GM12874 (cell line): ENCODE measurements around the gene STAG1.

Experiments
- TF ChIP-seq, protein P1 (sequence below): IDR thresholded peaks from 2 replicates; pipeline ENCODE4 v1.5.1; 2011; ENCODE audit warnings: low read depth, mild to moderate bottlenecking, control low read depth, low read length, moderate library complexity; ENCODE audit not compliant: insufficient read depth

The STAG1 gene

DNA sequence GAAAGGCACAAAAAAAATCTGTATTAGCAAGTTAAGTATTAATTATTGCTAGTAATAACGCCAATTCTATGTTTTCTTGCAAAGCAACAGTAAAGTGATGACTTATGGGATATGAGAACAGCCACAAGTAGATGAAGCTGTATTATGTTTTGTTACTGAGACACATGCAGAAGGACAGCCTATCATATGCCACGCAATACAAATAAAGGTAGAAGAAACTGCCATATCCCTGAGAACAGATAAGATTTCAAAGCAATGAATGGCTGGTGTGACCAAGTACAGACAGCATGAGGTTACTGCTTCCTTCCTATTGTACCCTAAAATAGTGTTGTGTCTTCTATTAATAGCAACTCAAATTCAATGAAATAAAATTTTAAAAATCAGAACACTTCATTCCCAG lies 26.7 kb downstream of the STAG1 start:
- TF ChIP-seq, protein P1, sequence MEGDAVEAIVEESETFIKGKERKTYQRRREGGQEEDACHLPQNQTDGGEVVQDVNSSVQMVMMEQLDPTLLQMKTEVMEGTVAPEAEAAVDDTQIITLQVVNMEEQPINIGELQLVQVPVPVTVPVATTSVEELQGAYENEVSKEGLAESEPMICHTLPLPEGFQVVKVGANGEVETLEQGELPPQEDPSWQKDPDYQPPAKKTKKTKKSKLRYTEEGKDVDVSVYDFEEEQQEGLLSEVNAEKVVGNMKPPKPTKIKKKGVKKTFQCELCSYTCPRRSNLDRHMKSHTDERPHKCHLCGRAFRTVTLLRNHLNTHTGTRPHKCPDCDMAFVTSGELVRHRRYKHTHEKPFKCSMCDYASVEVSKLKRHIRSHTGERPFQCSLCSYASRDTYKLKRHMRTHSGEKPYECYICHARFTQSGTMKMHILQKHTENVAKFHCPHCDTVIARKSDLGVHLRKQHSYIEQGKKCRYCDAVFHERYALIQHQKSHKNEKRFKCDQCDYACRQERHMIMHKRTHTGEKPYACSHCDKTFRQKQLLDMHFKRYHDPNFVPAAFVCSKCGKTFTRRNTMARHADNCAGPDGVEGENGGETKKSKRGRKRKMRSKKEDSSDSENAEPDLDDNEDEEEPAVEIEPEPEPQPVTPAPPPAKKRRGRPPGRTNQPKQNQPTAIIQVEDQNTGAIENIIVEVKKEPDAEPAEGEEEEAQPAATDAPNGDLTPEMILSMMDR: no peak

DNA sequence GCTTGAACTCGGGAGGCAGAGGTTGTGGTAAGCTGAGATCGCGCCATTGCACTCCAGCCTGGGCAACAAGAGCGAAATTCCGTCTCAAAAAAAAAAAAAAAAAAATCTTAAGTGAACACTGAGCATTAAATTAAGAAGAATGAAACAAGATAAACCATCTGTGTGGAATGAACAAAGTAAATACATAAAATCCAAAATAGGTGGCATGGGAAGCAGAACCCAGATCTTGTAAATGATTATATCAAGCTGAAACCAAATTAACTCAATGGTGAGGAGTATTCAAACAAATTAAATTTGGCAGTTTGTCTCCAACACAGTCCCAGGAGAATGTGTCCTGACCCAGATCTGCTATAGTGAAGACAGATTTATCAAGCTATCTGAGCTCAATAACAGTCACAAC lies 32.1 kb downstream of the STAG1 start:
- TF ChIP-seq, protein P1: no peak

DNA sequence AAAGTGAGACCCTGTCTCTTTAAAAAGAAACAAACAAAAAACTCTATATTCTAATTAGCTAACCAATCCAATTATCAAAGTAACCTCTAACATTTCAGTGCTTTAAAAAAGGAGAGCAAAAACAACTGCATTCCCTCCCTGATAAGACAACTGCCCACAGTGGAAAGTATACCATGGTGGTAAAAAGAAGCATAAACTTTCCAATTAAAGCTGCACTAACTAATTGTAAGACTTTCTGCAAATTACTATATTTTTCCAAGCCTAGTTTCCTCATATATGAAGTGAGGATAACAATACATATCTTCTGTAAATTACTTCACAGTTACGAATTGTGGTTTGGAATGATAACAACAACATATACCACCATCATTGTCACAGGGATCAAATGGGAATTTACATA lies 35.5 kb downstream of the STAG1 start:
- TF ChIP-seq, protein P1: no peak

DNA sequence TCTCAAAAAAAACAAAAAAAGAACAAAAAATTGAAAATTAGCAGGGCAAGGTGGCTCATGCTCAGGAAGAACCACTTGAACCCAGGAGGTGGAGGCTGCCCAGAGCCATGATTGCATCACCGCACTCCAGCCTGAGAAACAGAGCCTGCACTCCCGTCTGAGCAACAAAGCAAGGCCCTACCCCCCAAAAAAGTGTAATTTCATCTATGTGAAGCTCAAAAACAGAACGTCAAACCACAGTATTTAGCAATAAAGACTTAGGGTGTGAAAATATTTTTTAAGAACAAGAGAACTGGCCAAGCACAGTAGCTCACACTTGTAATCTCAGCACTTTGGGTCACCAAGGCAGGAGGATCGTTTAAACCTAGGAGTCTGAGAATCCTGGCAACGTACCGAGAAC lies 38.2 kb downstream of the STAG1 start:
- TF ChIP-seq, protein P1: no peak

DNA sequence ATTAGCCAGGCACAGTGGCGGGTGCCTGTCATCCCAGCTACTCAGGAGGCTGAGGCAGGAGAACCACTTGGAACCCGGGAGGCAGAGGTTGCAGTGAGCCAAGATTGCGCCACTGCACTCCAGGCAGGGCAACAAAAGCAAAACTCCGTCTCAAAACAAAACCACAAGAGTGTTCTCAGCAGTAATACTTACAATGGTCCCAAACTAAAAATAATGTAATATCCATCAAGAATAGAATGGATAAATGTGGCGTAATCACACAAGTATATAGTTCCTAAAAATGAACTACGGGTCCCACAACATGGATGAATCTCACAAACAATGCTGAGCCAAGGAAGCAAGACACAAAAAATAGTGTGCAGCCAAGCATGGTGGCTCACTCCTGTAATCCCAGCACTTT lies 39.2 kb downstream of the STAG1 start:
- TF ChIP-seq, protein P1: no peak

DNA sequence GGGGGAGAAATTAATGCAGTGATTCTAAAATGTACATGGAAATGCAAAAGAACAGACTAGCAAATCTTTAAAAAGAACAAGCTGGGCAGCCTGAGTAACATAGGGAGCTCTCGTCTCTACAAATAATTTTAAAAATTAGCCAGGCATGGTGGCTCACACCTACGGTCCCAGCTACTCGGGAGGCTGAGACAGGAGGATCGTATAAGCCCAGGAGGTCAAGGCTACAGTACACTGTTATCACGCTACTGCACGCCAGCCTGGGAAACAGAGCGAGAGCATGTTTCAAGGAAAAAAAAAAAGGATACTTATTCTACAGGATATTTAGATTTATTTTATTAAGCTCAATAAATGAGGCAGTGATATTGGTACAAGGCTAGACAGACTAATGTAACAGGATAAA lies 40.9 kb downstream of the STAG1 start:
- TF ChIP-seq, protein P1: no peak

DNA sequence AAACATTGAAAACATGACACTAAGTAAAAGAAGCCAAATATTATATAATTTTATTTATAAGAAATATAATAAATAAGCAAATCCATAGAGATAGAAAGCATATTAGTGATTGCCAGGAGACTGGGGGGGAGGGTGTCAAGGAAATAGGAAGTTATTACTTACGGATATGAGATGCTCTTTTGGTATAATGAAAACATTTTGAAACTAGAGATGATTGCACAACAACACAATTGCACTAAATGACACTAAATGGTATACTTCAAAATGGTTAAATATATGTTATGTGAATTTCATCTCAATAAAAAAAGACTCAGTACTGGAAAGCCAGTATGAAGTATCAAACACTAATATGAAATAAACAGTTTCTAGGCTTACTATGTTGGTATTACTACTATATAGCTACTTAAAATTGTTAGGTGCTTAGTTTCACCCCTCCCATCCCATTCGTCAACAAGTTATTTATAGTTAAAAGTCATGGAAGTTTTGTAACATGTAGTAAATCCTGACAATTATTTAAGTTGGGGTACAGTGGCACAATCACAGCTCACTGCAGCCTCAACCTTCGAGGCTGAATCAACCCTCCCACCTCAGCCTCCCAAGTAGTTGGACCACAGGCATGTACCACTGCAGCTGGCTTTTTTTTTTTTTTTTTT lies 43.7 kb downstream of the STAG1 start:
- TF ChIP-seq, protein P1: no peak
